Thymus (tissue), 11 donors: Measurements from ENCODE around the gene CDCP1. TPM values are rescaled to one million over a fixed set of nuclear protein-coding genes. Genes with fewer than 3 reads are reported as not detected.

Source experiments
- DNase-seq, 9 donors: peaks; one replicate each; pipeline ENCODE4 v3.0.0-alpha.2; 2013; ENCODE audit warnings: low spot score in 9 of 9, low read depth in 6 of 9, missing footprints in 1 of 9
- H3K27ac ChIP-seq, 2 donors: one replicate each; pipeline ENCODE4 v1.5.1; 2013; ENCODE audit warnings: control low read depth in 1 of 2, low read depth in 1 of 2, low read length in 1 of 2, mild to moderate bottlenecking in 1 of 2, moderate library complexity in 1 of 2
- H3K27me3 ChIP-seq, 2 donors: one replicate each; pipeline ENCODE4 v1.5.1; 2013; ENCODE audit warnings: low read length in 1 of 2; ENCODE audit not compliant: control insufficient read depth in 2 of 2, insufficient read depth in 1 of 2
- H3K36me3 ChIP-seq, 2 donors: one replicate each; pipeline ENCODE4 v1.5.1; 2013; ENCODE audit warnings: low read length in 1 of 2, mild to moderate bottlenecking in 1 of 2, moderate library complexity in 1 of 2; ENCODE audit not compliant: control insufficient read depth in 2 of 2, insufficient read depth in 2 of 2
- H3K4me1 ChIP-seq, 2 donors: one replicate each; pipeline ENCODE4 v1.5.1; 2013; ENCODE audit warnings: low read length in 2 of 2; ENCODE audit not compliant: control insufficient read depth in 2 of 2, insufficient read depth in 2 of 2
- H3K4me3 ChIP-seq, 2 donors: one replicate each; pipeline ENCODE4 v1.5.1; 2013; ENCODE audit warnings: low read length in 2 of 2, control low read depth in 1 of 2, mild to moderate bottlenecking in 1 of 2
- H3K9me3 ChIP-seq, 2 donors: one replicate each; pipeline ENCODE4 v1.5.1; 2013; ENCODE audit warnings: low read length in 1 of 2, mild to moderate bottlenecking in 1 of 2; ENCODE audit not compliant: control insufficient read depth in 2 of 2, insufficient read depth in 1 of 2
- WGBS: extraction: QIAGEN DNeasy Blood & Tissue Kit; methylation state at CpG from one replicate; pipeline ENCODE4 v1.1.7; 2013; 5-methylcytosine and 5-hydroxymethylcytosine counted together
- polyA plus RNA-seq: library from polyadenylated mRNA; stranded (reverse); fragments of 200-250 nt; gene quantifications from one replicate; pipeline ENCODE4 v1.2.3, GENCODE V29; 2013
- total RNA-seq: library from RNA; stranded (reverse); fragments of 120-200 nt; gene quantifications from one replicate; pipeline ENCODE4 v1.2.4, GENCODE V29; 2013
- donor health status: healthy.

CDCP1 gene
- total and polyA plus RNA-seq, 2 donors, result 0.52 to 2.3 TPM

- no peak for DNase-seq
- Histone ChIP-seq H3K4me1 (peaks cover 0 to 18% of the 10 kb centered on the region in 2 donors), H3K9me3 (peaks cover 0 to 11% of the 10 kb centered on the region in 2 donors), H3K36me3 (no peaks in the 10 kb centered on the region), H3K4me3 (no peak overlapping the region), H3K27ac (no peak overlapping the region), H3K27me3 (no peaks in the 10 kb centered on the region)
- WGBS, result 91% methylated on average over 13 of the region's 13 CpGs
Measured at GRCh38 chr3:45084820-45085816, 61.1 kb downstream of the CDCP1 start.

- no peak overlapping the region for H3K4me3 ChIP-seq
- peaks cover 0 to 15% of the 10 kb centered on the region in 2 donors for H3K4me1 ChIP-seq
- no peak for DNase-seq
- H3K27ac ChIP-seq, result no peak overlapping the region
- H3K36me3 ChIP-seq, result no peaks in the 10 kb centered on the region
- peaks cover 0 to 11% of the 10 kb centered on the region in 2 donors for H3K9me3 ChIP-seq
- WGBS, result 95% methylated on average over 1 of the region's 1 CpG
- no peaks in the 10 kb centered on the region for H3K27me3 ChIP-seq
Measured at GRCh38 chr3:45084361-45084760, 61.8 kb downstream of the CDCP1 start.

GRCh38 chr3:45083023-45083422 lies 63.2 kb downstream of the CDCP1 start:
- Histone ChIP-seq H3K4me3 (no peak overlapping the region), H3K4me1 (peaks cover 0 to 5% of the 10 kb centered on the region in 2 donors), H3K27ac (no peak overlapping the region), H3K27me3 (no peaks in the 10 kb centered on the region), H3K36me3 (no peaks in the 10 kb centered on the region), H3K9me3 (peaks cover 0 to 11% of the 10 kb centered on the region in 2 donors)
- DNase-seq, result no peak
- 95% methylated on average over 6 of the region's 6 CpGs for WGBS

- Histone ChIP-seq H3K27ac (no peak overlapping the region), H3K4me1 (peaks cover 0 to 5% of the 10 kb centered on the region in 2 donors)
- DNase-seq, result no peak
Measured at GRCh38 chr3:45082142-45082538, 64.0 kb downstream of the CDCP1 start.

GRCh38 chr3:45081506-45082141 lies 64.6 kb downstream of the CDCP1 start:
- no peaks in the 10 kb centered on the region for H3K36me3 ChIP-seq
- no peaks in the 10 kb centered on the region for H3K27me3 ChIP-seq
- H3K9me3 ChIP-seq, result peaks cover 0 to 11% of the 10 kb centered on the region in 2 donors
- peak overlapping the region in 1 of 2 donors; percentile 0 for H3K27ac ChIP-seq
- peaks cover 0 to 5% of the 10 kb centered on the region in 2 donors for H3K4me1 ChIP-seq
- no peak overlapping the region for H3K4me3 ChIP-seq
- 95% methylated on average over 2 of the region's 2 CpGs for WGBS
- no peak for DNase-seq

More at GRCh38 chr3:45082142-45082538, 64.0 kb downstream of the CDCP1 start:
- Histone ChIP-seq H3K9me3 (peaks cover 0 to 11% of the 10 kb centered on the region in 2 donors), H3K36me3 (no peaks in the 10 kb centered on the region), H3K4me3 (no peak overlapping the region), H3K27me3 (no peaks in the 10 kb centered on the region)
- 96% methylated on average over 5 of the region's 5 CpGs for WGBS

GRCh38 chr3:45080824-45081223 lies 65.4 kb downstream of the CDCP1 start:
- no peaks in the 10 kb centered on the region for H3K27me3 ChIP-seq
- H3K36me3 ChIP-seq, result no peaks in the 10 kb centered on the region
- peaks cover 0 to 11% of the 10 kb centered on the region in 2 donors for H3K9me3 ChIP-seq
- 98% methylated on average over 1 of the region's 1 CpG for WGBS
- H3K4me3 ChIP-seq, result no peak overlapping the region
- DNase-seq, result no peak
- no peak overlapping the region for H3K27ac ChIP-seq
- H3K4me1 ChIP-seq, result peaks cover 0 to 5% of the 10 kb centered on the region in 2 donors

- H3K27ac ChIP-seq, result no peak overlapping the region
- H3K27me3 ChIP-seq, result no peaks in the 10 kb centered on the region
- H3K9me3 ChIP-seq, result peaks cover 0 to 11% of the 10 kb centered on the region in 2 donors
- DNase-seq, result no peak
- peaks cover 0 to 5% of the 10 kb centered on the region in 2 donors for H3K4me1 ChIP-seq
- no peaks in the 10 kb centered on the region for H3K36me3 ChIP-seq
- 79% methylated on average over 1 of the region's 1 CpG for WGBS
- no peak overlapping the region for H3K4me3 ChIP-seq
Measured at GRCh38 chr3:45079715-45080114, 66.5 kb downstream of the CDCP1 start.

- H3K27me3 ChIP-seq, result no peaks in the 10 kb centered on the region
- H3K36me3 ChIP-seq, result no peaks in the 10 kb centered on the region
- peaks cover 0 to 5% of the 10 kb centered on the region in 2 donors for H3K4me1 ChIP-seq
- 81% methylated on average over 8 of the region's 8 CpGs for WGBS
- no peak overlapping the region for H3K4me3 ChIP-seq
- no peak overlapping the region for H3K27ac ChIP-seq
- peaks cover 0 to 11% of the 10 kb centered on the region in 2 donors for H3K9me3 ChIP-seq
- peak in 1 of 9 donors; percentile 30 for DNase-seq
Measured at GRCh38 chr3:45078910-45079522, 67.2 kb downstream of the CDCP1 start.
